ENCODE data around the gene FARP1.

GRCh38 chr13:98466634-98467236 is 323.8 kb downstream of the FARP1 start:
- peak; percentile 3 to 50 (median 42) for TF ChIP-seq CTCF (IDR thresholded peaks at IDR 0.05)
- no peak for TF ChIP-seq POLR2A (IDR thresholded peaks at IDR 0.05)
